Liver (tissue), 3 donors: Measurements from ENCODE around the gene SERTAD3.

ENCODE experiments used
- RAD21 ChIP-seq, 2 donors: IDR thresholded peaks; 2 replicates each; pipeline ENCODE4 v1.6.1; 2016; ENCODE audit warnings: antibody characterized with exemption in 2 of 2, mild to moderate bottlenecking in 2 of 2
- SP1 ChIP-seq: IDR thresholded peaks from 2 replicates; pipeline ENCODE4 v1.6.1; 2018; ENCODE audit warnings: antibody characterized with exemption, mild to moderate bottlenecking
- TAF1 ChIP-seq: conservative IDR thresholded peaks from 2 replicates; pipeline ENCODE4 v1.6.1; 2016; ENCODE audit warnings: antibody characterized with exemption, mild to moderate bottlenecking
- TF ChIP-seq, protein P1 (sequence below): IDR thresholded peaks from 2 replicates; pipeline ENCODE4 v1.6.1; 2016; ENCODE audit warnings: antibody characterized with exemption, mild to moderate bottlenecking
- TF ChIP-seq, protein P2 (sequence below): IDR thresholded peaks from 2 replicates; pipeline ENCODE4 v1.6.1; 2016; ENCODE audit warnings: antibody characterized with exemption
- TF ChIP-seq, protein P3 (sequence below): fragments of 150-350 bp; IDR thresholded peaks from 2 replicates; pipeline ENCODE4 v1.5.1; 2017; ENCODE audit warnings: improper control_type of control experiment, low read depth, low read length; ENCODE audit not compliant: missing input control
- donor health status: healthy.
- donor health status: healthy.

DNA sequence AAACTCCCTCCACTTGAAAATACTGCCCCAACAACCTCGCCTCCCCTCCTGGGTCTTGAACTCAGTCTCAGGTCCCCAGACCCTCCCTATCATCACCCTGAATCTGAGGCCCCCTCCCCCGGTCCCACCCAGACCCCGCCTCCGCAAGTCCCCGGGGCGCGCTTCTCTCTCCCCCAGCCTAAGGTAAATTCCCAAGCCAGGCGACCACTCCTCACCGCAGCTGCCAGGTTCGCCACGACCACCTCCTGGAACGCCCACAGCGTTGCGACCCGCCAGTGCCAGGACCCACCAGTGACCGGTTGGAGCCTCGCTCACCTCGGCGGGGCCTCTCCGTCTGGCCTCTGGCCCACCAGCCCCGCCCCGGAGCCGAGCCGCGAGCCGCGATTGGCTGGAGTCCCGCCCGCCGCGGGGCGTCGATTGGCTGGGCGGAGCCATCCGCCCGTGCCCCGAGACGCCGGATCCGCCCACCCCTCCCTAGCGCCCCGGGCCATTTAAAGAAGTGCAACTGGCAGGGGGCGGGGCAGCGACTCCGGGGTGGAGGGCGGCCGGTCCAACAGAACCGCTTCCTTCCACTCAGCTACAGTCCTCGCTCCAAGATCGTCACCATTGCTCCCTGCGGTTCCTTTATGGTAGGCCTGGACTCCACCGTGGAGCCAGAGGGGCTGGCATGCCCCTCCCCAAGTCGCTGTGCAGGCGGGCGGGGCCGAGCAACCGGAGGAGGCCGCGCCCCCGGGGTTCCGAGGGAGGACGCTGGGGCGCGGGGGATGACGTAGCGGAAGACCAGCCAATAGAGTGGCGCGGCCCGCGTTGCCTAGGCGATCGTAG, at the start of gene SERTAD3:
- TF ChIP-seq, protein P1, sequence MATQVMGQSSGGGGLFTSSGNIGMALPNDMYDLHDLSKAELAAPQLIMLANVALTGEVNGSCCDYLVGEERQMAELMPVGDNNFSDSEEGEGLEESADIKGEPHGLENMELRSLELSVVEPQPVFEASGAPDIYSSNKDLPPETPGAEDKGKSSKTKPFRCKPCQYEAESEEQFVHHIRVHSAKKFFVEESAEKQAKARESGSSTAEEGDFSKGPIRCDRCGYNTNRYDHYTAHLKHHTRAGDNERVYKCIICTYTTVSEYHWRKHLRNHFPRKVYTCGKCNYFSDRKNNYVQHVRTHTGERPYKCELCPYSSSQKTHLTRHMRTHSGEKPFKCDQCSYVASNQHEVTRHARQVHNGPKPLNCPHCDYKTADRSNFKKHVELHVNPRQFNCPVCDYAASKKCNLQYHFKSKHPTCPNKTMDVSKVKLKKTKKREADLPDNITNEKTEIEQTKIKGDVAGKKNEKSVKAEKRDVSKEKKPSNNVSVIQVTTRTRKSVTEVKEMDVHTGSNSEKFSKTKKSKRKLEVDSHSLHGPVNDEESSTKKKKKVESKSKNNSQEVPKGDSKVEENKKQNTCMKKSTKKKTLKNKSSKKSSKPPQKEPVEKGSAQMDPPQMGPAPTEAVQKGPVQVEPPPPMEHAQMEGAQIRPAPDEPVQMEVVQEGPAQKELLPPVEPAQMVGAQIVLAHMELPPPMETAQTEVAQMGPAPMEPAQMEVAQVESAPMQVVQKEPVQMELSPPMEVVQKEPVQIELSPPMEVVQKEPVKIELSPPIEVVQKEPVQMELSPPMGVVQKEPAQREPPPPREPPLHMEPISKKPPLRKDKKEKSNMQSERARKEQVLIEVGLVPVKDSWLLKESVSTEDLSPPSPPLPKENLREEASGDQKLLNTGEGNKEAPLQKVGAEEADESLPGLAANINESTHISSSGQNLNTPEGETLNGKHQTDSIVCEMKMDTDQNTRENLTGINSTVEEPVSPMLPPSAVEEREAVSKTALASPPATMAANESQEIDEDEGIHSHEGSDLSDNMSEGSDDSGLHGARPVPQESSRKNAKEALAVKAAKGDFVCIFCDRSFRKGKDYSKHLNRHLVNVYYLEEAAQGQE = peak; percentile 46
- TF ChIP-seq, protein P2, sequence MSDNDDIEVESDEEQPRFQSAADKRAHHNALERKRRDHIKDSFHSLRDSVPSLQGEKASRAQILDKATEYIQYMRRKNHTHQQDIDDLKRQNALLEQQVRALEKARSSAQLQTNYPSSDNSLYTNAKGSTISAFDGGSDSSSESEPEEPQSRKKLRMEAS = no peak
- TF ChIP-seq, protein P3, sequence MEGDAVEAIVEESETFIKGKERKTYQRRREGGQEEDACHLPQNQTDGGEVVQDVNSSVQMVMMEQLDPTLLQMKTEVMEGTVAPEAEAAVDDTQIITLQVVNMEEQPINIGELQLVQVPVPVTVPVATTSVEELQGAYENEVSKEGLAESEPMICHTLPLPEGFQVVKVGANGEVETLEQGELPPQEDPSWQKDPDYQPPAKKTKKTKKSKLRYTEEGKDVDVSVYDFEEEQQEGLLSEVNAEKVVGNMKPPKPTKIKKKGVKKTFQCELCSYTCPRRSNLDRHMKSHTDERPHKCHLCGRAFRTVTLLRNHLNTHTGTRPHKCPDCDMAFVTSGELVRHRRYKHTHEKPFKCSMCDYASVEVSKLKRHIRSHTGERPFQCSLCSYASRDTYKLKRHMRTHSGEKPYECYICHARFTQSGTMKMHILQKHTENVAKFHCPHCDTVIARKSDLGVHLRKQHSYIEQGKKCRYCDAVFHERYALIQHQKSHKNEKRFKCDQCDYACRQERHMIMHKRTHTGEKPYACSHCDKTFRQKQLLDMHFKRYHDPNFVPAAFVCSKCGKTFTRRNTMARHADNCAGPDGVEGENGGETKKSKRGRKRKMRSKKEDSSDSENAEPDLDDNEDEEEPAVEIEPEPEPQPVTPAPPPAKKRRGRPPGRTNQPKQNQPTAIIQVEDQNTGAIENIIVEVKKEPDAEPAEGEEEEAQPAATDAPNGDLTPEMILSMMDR = peak; percentile 17
- TF ChIP-seq RAD21 (IDR thresholded peaks at IDR 0.05) (peak in 1 of 2 donors; percentile 19), SP1 (peak; percentile 86), TAF1 (no peak)
